ENCODE results near the gene LTA. TPM values are rescaled to one million over a fixed set of nuclear protein-coding genes. Genes with fewer than 3 reads are reported as not detected.
"Not testable (repeated sequence)": the region's sequence is repeated elsewhere in the genome, so short reads cannot be mapped to it uniquely, and the experiment has no call there.

LTA gene
- total RNA-seq, 1 experiment from 2014 or later: not detected

GRCh38 chr6:31547727-31548543 lies 24.2 kb upstream of the LTA start:
- TSS peak; percentile 49 for BruUV-seq (replicated peaks)
- Mint-ChIP-seq H3K9me3 (ENCODE audit: low read depth, unreplicated experiment) (no peaks in the 10 kb centered on the region), H3K27ac (ENCODE audit: unreplicated experiment) (peak overlapping the region; percentile 43), H3K4me3 (ENCODE audit: low read depth, unreplicated experiment) (peak overlapping the region; percentile 71), H3K36me3 (ENCODE audit: insufficient read depth, unreplicated experiment) (peaks cover 54% of the 10 kb centered on the region), H3K27me3 (ENCODE audit: unreplicated experiment) (no peaks in the 10 kb centered on the region), H3K4me1 (ENCODE audit: low read depth, unreplicated experiment) (peaks cover 17% of the 10 kb centered on the region)
- DNase-seq: no peak
- intact Hi-C loops (cut with micrococcal nuclease; ENCODE audit: unreplicated experiment): loop anchor here (5.0 kb wide), 1 partner anchor 146 kb away; the partner anchor contains the start of gene MICA
- CTCF ChIA-PET: interaction anchor here (0.5 to 4.1 kb wide), 13 partner anchors 10 to 224 kb away, joined by 3 to 84 read pairs (median 5); partner anchors contain the start of genes LTB, NCR3 and TNF
- TF ChIP-seq CTCF (IDR thresholded peaks at IDR 0.05; ENCODE audit: unreplicated experiment): no peak

GRCh38 chr6:31548544-31548873 lies 23.6 kb upstream of the LTA start:
- intact Hi-C loops (cut with micrococcal nuclease; ENCODE audit: unreplicated experiment): loop anchor here (5.0 kb wide), 1 partner anchor 146 kb away; the partner anchor contains the start of gene MICA
- H3K27me3 Mint-ChIP-seq (ENCODE audit: unreplicated experiment): no peaks in the 10 kb centered on the region
- H3K27ac Mint-ChIP-seq (ENCODE audit: unreplicated experiment): peak overlapping the region; percentile 43
- no peak for DNase-seq
- H3K36me3 Mint-ChIP-seq (ENCODE audit: insufficient read depth, unreplicated experiment): peaks cover 60% of the 10 kb centered on the region
- H3K4me1 Mint-ChIP-seq (ENCODE audit: low read depth, unreplicated experiment): peaks cover 17% of the 10 kb centered on the region
- no TSS peak for BruUV-seq (replicated peaks)
- no peak for TF ChIP-seq CTCF (IDR thresholded peaks at IDR 0.05; ENCODE audit: unreplicated experiment)
- CTCF ChIA-PET: interaction anchor here (0.5 to 4.1 kb wide), 6 partner anchors 10 to 61 kb away, joined by 3 to 84 read pairs (median 5); partner anchors contain the start of gene NCR3
- H3K4me3 Mint-ChIP-seq (ENCODE audit: low read depth, unreplicated experiment): peak overlapping the region; percentile 71
- no peaks in the 10 kb centered on the region for H3K9me3 Mint-ChIP-seq (ENCODE audit: low read depth, unreplicated experiment)

- H3K9me3 Mint-ChIP-seq (ENCODE audit: low read depth, unreplicated experiment); H3K27me3 Mint-ChIP-seq (ENCODE audit: unreplicated experiment); BruUV-seq (replicated peaks); H3K27ac Mint-ChIP-seq (ENCODE audit: unreplicated experiment); H3K4me3 Mint-ChIP-seq (ENCODE audit: low read depth, unreplicated experiment): not testable (repeated sequence)
- Mint-ChIP-seq H3K36me3 (ENCODE audit: insufficient read depth, unreplicated experiment) (peaks cover 60% of the 10 kb centered on the region), H3K4me1 (ENCODE audit: low read depth, unreplicated experiment) (peaks cover 12% of the 10 kb centered on the region)
- CTCF ChIA-PET: interaction anchor here (0.6 to 4.1 kb wide), 7 partner anchors 11 to 109 kb away, joined by 3 to 84 read pairs (median 5); partner anchors contain the start of genes C6orf47 and LTB
- peak; percentile 37 for TF ChIP-seq CTCF (IDR thresholded peaks at IDR 0.05; ENCODE audit: unreplicated experiment)
- peak; percentile 72 for DNase-seq
- intact Hi-C loops (cut with micrococcal nuclease; ENCODE audit: unreplicated experiment): loop anchor here (1.0 kb wide), 1 partner anchor 47 kb away; no protein-coding TSS in a partner anchor
Measured at GRCh38 chr6:31551371-31551770, 20.7 kb upstream of the LTA start.

- BruUV-seq (replicated peaks): no TSS peak
- TF ChIP-seq CTCF (IDR thresholded peaks at IDR 0.05; ENCODE audit: unreplicated experiment): no peak
- Mint-ChIP-seq H3K9me3 (ENCODE audit: low read depth, unreplicated experiment) (no peaks in the 10 kb centered on the region), H3K36me3 (ENCODE audit: insufficient read depth, unreplicated experiment) (peaks cover 33% of the 10 kb centered on the region), H3K27me3 (ENCODE audit: unreplicated experiment) (no peaks in the 10 kb centered on the region), H3K4me3 (ENCODE audit: low read depth, unreplicated experiment) (no peak overlapping the region), H3K4me1 (ENCODE audit: low read depth, unreplicated experiment) (peaks cover 21% of the 10 kb centered on the region), H3K27ac (ENCODE audit: unreplicated experiment) (no peak overlapping the region)
- DNase-seq: no peak
- CTCF ChIA-PET: interaction anchor here (0.6 to 1.3 kb wide), 2 partner anchors 42 to 333 kb away, joined by 3 to 4 read pairs; no protein-coding TSS in a partner anchor
- intact Hi-C loops (cut with micrococcal nuclease; ENCODE audit: unreplicated experiment): no loop called here
Measured at GRCh38 chr6:31556307-31556706, 15.8 kb upstream of the LTA start.
